Prostate gland (tissue), 2 donors: Measurements from ENCODE around the gene MMP17. TPM values are rescaled to one million over a fixed set of nuclear protein-coding genes. Genes with fewer than 3 reads are reported as not detected.
A peak's percentile ranks its signal among the peaks of the same experiment; 100 is the strongest.

ENCODE experiments used
- DNase-seq: peaks from one replicate; pipeline ENCODE4 v3.0.0-alpha.2; 2019; ENCODE audit warnings: low spot score
- H3K27ac ChIP-seq, 2 donors: fragments of 200-600 bp; sonication (generic); 2 replicates each; pipeline ENCODE4 v1.5.1; 2017 to 2019
- H3K27me3 ChIP-seq: fragments of 200-600 bp; sonication (generic); replicated peaks from 2 replicates; pipeline ENCODE4 v1.5.1; 2019; ENCODE audit not compliant: insufficient read depth
- H3K36me3 ChIP-seq, 2 donors: fragments of 200-600 bp; sonication (generic); 1 replicate in 1 of 2; 2 replicates in 1 of 2; pipeline versions ENCODE4 v1.5.1 to v1.8.1; 2017 to 2019
- H3K4me1 ChIP-seq: fragments of 200-600 bp; sonication (generic); replicated peaks from 2 replicates; pipeline ENCODE4 v1.5.1; 2019
- H3K4me3 ChIP-seq, 2 donors: fragments of 200-600 bp; sonication (generic); 2 replicates each; pipeline ENCODE4 v1.5.1; 2017 to 2019
- H3K9me3 ChIP-seq: fragments of 200-600 bp; sonication (generic); 2 replicates; pipeline ENCODE4 v1.5.1; 2017
- POLR2A ChIP-seq: fragments of 450-650 bp; IDR thresholded peaks from one replicate; pipeline ENCODE4 v1.6.1; 2016; ENCODE audit warnings: antibody characterized with exemption, mild to moderate bottlenecking
- POLR2AphosphoS5 ChIP-seq: sonication (generic); formaldehyde crosslinking; IDR thresholded peaks from one replicate; pipeline ENCODE4 v1.6.1; 2017; ENCODE audit warnings: antibody characterized with exemption
- WGBS: methylation state at CpG from one replicate; pipeline ENCODE4 v1.1.5; 2018; 5-methylcytosine and 5-hydroxymethylcytosine counted together
- intact Hi-C: fragments of 100-400 bp; cut with DNase I; formaldehyde crosslinking; loops from one replicate; pipeline ENCODE4 v1.14.2; 2022
- small RNA-seq, 2 donors: library from RNA; depleted of rRNA; stranded (forward); fragments of <200 nt; gene quantifications; one replicate each; pipeline ENCODE3, GENCODE V24; 2016
- total RNA-seq, 2 donors: library from RNA; depleted of rRNA; stranded (reverse); fragments of >200 nt; gene quantifications; one replicate each; pipeline ENCODE4 v1.1.0, GENCODE V29; 2016
- TF ChIP-seq, protein P1 (sequence below), 4 experiments: fragments of 200-600 bp in 2 of 4; fragments of 450-650 bp in 2 of 4; sonication (generic) in 2 of 4; IDR thresholded peaks; 1 replicate in 3 of 4; 2 replicates in 1 of 4; pipeline ENCODE4 v1.5.1; 2016 to 2019; ENCODE audit warnings: antibody characterized with exemption in 4 of 4, mild to moderate bottlenecking in 2 of 4, moderate library complexity in 2 of 4

MMP17 gene
- total RNA-seq, 2 donors from 2014 or later, result 1.1 to 35.7 TPM

DNA sequence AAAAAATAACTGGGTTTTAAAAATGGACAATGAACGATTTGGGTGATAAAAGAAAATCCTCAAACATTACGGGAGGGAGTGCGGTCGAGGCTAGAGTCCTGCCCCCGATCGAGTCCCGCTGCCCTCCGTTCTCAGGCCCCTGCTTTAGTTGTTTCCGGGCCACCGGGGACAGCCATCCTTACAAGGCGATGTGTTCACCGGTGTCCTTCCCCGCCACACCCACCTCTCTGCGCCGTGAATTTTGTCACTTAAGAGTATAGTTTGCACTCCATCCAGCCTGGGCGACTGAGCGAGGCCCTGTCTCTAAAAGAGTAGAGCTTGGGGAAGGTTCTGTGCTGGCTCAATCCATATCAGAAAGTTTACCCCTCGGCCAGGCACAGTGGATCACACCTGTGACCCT, 69.1 kb downstream of the MMP17 start:
- Histone ChIP-seq H3K4me3 (peak overlapping the region in 1 of 2 donors; percentile 78), H3K36me3 (no peaks in the 10 kb centered on the region), H3K27ac (peak overlapping the region; percentile 99 to 100), H3K27me3 (no peaks in the 10 kb centered on the region), H3K9me3 (no peaks in the 10 kb centered on the region), H3K4me1 (peaks cover 8% of the 10 kb centered on the region)
- TF ChIP-seq POLR2AphosphoS5 (no peak), POLR2A (no peak)
- TF ChIP-seq, protein P1, sequence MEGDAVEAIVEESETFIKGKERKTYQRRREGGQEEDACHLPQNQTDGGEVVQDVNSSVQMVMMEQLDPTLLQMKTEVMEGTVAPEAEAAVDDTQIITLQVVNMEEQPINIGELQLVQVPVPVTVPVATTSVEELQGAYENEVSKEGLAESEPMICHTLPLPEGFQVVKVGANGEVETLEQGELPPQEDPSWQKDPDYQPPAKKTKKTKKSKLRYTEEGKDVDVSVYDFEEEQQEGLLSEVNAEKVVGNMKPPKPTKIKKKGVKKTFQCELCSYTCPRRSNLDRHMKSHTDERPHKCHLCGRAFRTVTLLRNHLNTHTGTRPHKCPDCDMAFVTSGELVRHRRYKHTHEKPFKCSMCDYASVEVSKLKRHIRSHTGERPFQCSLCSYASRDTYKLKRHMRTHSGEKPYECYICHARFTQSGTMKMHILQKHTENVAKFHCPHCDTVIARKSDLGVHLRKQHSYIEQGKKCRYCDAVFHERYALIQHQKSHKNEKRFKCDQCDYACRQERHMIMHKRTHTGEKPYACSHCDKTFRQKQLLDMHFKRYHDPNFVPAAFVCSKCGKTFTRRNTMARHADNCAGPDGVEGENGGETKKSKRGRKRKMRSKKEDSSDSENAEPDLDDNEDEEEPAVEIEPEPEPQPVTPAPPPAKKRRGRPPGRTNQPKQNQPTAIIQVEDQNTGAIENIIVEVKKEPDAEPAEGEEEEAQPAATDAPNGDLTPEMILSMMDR (IDR thresholded peaks at IDR 0.05), result no peak
- intact Hi-C loops, result no loop called here
- no peak for DNase-seq
- WGBS, result 86% methylated on average over 18 of the region's 18 CpGs

DNA sequence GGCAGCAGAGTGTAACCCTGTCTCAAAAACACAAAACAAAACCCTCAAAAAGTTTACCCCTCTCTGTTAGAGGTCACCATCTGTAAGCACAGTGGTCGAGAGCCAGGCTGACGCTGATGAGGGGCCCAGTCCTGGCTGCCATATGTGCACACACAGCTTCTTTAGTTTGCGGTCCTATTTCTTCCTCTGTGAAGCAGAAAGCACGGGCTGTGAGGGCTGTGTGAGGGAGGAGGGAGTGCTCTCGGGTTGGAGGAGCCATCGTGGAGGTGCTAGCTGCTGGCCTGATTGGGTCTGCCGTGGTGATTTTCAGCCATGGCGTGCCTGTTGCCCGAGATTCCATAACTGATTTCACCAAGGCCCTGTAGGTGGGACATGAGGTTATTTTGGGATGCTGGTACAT, 69.7 kb downstream of the MMP17 start:
- 80% methylated on average over 9 of the region's 9 CpGs for WGBS
- H3K4me3 ChIP-seq, result no peak overlapping the region

DNA sequence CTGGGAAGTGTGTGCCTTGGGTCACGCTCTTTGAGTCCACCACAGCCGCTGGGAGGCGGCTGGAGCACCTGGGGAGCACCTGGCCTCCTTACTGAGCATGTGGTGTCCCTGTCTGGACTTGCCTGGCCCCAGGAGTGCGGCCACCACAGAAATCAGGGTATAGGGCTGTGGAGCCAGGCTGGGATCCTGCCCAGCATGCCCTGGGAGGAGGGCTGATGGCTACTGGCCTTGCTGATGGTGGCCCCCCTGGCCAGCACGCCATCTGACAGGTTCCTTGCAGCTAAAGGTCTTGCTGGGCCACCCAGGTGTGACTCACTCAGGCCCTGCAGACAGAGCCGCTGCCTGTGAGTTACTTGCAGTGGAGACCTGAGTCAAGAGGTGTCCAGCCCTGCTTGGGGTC, 72.2 kb downstream of the MMP17 start:
- WGBS, result 88% methylated on average over 5 of the region's 6 CpGs
- H3K36me3 ChIP-seq, result no peaks in the 10 kb centered on the region
- H3K27me3 ChIP-seq, result no peaks in the 10 kb centered on the region
- no peak overlapping the region for H3K27ac ChIP-seq
- DNase-seq, result no peak
- intact Hi-C loops, result no loop called here
- H3K4me1 ChIP-seq, result peaks cover 8% of the 10 kb centered on the region
- TF ChIP-seq POLR2AphosphoS5, result no peak
- TF ChIP-seq, protein P1 (IDR thresholded peaks at IDR 0.05), result no peak
- no peak for TF ChIP-seq POLR2A
- H3K4me3 ChIP-seq, result no peak overlapping the region
- no peaks in the 10 kb centered on the region for H3K9me3 ChIP-seq

More for the DNA sequence above, 69.7 kb downstream of the MMP17 start:
- peaks cover 8% of the 10 kb centered on the region for H3K4me1 ChIP-seq
- DNase-seq, result no peak
- H3K27me3 ChIP-seq, result no peaks in the 10 kb centered on the region
- H3K36me3 ChIP-seq, result no peaks in the 10 kb centered on the region
- TF ChIP-seq, protein P1 (IDR thresholded peaks at IDR 0.05), result no peak
- TF ChIP-seq POLR2AphosphoS5, result no peak
- no peak for TF ChIP-seq POLR2A
- intact Hi-C loops, result no loop called here
- no peaks in the 10 kb centered on the region for H3K9me3 ChIP-seq
- no peak overlapping the region for H3K27ac ChIP-seq

Small RNA genes within 50 kb of the gene (small RNA-seq; reads per million reads assigned to genes)
- gene RNA5SP378, result 0 reads per million in 2 donors
- gene RNU6-1017P, result 0 reads per million in 2 donors

Other genes starting within 250 kb of the MMP17 start
- 10 to 100 TPM; 24.5 to 53.9 TPM for gene SFSWAP, start 117.3 kb upstream of the MMP17 start, total RNA-seq
- gene ULK1, start 66.2 kb downstream of the MMP17 start, total RNA-seq, result 10 to 100 TPM; 26.2 to 62.5 TPM
- 10 to 100 TPM; 17.4 to 17.8 TPM for gene PUS1, start 100.9 kb downstream of the MMP17 start, total RNA-seq
- 10 to 100 TPM; 22.3 to 46.2 TPM for gene EP400, start 121.5 kb downstream of the MMP17 start, total RNA-seq